Lower leg skin (tissue), 4 donors: ENCODE measurements around the gene PTBP1. TPM values are rescaled to one million over a fixed set of nuclear protein-coding genes. Genes with fewer than 3 reads are reported as not detected.

Experiments
- DNase-seq, 2 donors: peaks; one replicate each; pipeline ENCODE4 v3.0.0-alpha.2; 2019; ENCODE audit warnings: low spot score in 2 of 2
- H3K4me3 ChIP-seq: fragments of 200-600 bp; sonication (generic); 2 replicates; pipeline ENCODE4 v1.5.1; 2017; ENCODE audit warnings: mild to moderate bottlenecking, low read depth; ENCODE audit not compliant: poor library complexity, severe bottlenecking
- POLR2A ChIP-seq, 2 donors: fragments of 450-650 bp; IDR thresholded peaks; one replicate each; pipeline ENCODE4 v1.6.1; 2016 to 2017; ENCODE audit warnings: antibody characterized with exemption in 2 of 2, mild to moderate bottlenecking in 1 of 2, moderate library complexity in 1 of 2
- WGBS, 2 donors: methylation state at CpG; one replicate each; pipeline ENCODE4 v1.1.5; 2018; 5-methylcytosine and 5-hydroxymethylcytosine counted together
- intact Hi-C: fragments of 100-400 bp; cut with DNase I; formaldehyde crosslinking; loops from one replicate; pipeline ENCODE4 v1.15.0; 2023; ENCODE audit warnings: low total_unique reads
- total RNA-seq, 4 donors: library from RNA; depleted of rRNA; stranded (reverse); fragments of >200 nt; gene quantifications; one replicate each; pipeline ENCODE4 v1.1.0, GENCODE V29; 2016
- TF ChIP-seq, protein P1 (sequence below), 3 donors: fragments of 450-650 bp; IDR thresholded peaks; one replicate each; pipeline ENCODE4 v1.5.1; 2016; ENCODE audit warnings: antibody characterized with exemption in 3 of 3, mild to moderate bottlenecking in 3 of 3, moderate library complexity in 2 of 3

The PTBP1 gene
- total RNA-seq, 4 donors from 2014 or later = 167 to 237 (median 205) TPM

DNA sequence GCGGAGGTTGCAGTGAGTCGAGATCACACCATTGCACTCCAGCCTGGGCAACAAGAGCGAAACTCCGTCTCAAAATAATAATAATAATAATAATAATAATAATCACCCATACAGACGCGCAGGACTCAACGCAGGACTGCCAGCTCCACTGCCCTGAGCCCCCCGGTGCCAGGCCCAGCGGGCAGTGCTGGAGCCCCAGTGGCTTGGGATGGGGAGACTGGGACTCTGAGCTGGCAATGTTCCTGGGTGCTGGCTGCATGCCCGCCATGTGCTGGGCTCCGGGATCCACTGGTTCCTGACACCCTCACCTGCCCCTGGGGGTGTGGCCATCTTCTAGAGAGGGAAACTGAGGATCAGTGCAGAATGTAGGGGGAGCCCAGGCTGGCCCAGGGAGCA is 30.1 kb downstream of the PTBP1 start:
- DNase-seq = peak in 1 of 2 donors; percentile 83
- WGBS, 2 donors = 84 to 94% methylated on average over 10 to 11 of the region's 11 CpGs
- TF ChIP-seq POLR2A (IDR thresholded peaks at IDR 0.05) = no peak
- TF ChIP-seq, protein P1, sequence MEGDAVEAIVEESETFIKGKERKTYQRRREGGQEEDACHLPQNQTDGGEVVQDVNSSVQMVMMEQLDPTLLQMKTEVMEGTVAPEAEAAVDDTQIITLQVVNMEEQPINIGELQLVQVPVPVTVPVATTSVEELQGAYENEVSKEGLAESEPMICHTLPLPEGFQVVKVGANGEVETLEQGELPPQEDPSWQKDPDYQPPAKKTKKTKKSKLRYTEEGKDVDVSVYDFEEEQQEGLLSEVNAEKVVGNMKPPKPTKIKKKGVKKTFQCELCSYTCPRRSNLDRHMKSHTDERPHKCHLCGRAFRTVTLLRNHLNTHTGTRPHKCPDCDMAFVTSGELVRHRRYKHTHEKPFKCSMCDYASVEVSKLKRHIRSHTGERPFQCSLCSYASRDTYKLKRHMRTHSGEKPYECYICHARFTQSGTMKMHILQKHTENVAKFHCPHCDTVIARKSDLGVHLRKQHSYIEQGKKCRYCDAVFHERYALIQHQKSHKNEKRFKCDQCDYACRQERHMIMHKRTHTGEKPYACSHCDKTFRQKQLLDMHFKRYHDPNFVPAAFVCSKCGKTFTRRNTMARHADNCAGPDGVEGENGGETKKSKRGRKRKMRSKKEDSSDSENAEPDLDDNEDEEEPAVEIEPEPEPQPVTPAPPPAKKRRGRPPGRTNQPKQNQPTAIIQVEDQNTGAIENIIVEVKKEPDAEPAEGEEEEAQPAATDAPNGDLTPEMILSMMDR (IDR thresholded peaks at IDR 0.05) = no peak
- no peak overlapping the region for H3K4me3 ChIP-seq
- intact Hi-C loops = no loop called here

DNA sequence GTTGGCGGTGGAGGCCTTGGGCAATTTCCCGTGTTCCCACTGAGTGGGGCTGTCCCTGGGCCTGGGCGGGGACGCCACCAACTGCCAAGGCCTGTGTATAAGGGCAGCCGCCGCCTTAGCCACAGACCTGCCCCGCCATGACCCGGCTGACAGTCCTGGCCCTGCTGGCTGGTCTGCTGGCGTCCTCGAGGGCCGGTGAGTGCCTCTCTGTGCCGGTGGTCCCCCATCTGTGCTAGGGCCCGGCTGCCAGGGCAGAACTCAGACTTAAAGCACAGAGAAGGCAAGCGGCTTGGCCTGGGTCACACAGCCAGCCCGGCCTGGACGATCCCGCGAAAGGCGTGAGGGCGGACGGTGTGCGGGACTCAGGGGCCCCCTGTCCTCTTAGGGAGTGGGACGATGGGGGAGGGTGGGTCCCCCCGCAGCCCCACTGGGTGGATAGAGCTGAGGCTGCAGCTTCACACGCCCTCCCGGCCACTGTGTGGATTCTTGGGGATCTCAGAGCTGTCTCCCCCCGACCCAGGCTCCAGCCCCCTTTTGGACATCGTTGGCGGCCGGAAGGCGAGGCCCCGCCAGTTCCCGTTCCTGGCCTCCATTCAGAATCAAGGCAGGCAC is 30.6 kb downstream of the PTBP1 start, which contains the start of gene AZU1:
TSS of gene AZU1 (plus strand) at position 128 of the 612 bp plus-strand sequence. CDS start at position 138, 10 bp downstream.
- DNase-seq = peak in 1 of 2 donors; percentile 39

GRCh38 chr19:829129-829758 is 32.0 kb downstream of the PTBP1 start:
- intact Hi-C loops = no loop called here
- no peak for TF ChIP-seq POLR2A (IDR thresholded peaks at IDR 0.05)
- TF ChIP-seq, protein P1 (IDR thresholded peaks at IDR 0.05) = no peak
- WGBS, 2 donors = 53 to 64% methylated on average over 18 of the region's 18 CpGs
- no peak overlapping the region for H3K4me3 ChIP-seq
- DNase-seq = no peak

More for the DNA sequence above, 30.6 kb downstream of the PTBP1 start, which contains the start of gene AZU1:
- H3K4me3 ChIP-seq = no peak within 1 kb of the TSS
- WGBS, 2 donors = 61 to 75% methylated on average over 11 to 33 of the region's 33 CpGs
- TF ChIP-seq, protein P1 (IDR thresholded peaks at IDR 0.05) = no peak
- TF ChIP-seq POLR2A (IDR thresholded peaks at IDR 0.05) = no peak
- intact Hi-C loops = no loop called here

GRCh38 chr19:831407-832369 is 34.4 kb downstream of the PTBP1 start:
- no peak overlapping the region for H3K4me3 ChIP-seq
- TF ChIP-seq, protein P1 (IDR thresholded peaks at IDR 0.05) = no peak
- TF ChIP-seq POLR2A (IDR thresholded peaks at IDR 0.05) = no peak
- DNase-seq = no peak
- WGBS, 2 donors = 51 to 53% methylated on average over 32 to 37 of the region's 38 CpGs
- intact Hi-C loops = no loop called here

DNA sequence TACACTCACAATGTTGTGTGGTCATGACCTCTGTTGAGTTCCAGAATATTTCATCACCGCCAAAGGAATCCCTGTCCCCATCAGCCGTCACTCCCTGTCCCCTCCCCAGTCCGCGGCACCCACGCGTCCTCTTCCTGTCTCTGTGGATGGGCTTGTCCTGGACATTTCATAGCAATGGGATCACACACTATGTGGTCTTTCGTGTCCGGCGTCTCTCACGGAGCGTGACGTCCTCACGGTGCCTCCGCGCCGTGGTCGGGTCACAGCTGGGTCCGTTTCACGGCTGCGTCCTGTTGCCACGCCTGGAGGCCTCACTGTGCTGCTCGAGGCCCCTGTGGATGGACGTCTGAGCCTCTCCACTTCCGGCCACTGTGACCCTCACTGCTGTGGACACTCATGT is 37.0 kb downstream of the PTBP1 start:
- TF ChIP-seq, protein P1 (IDR thresholded peaks at IDR 0.05) = no peak
- no peak for TF ChIP-seq POLR2A (IDR thresholded peaks at IDR 0.05)
- intact Hi-C loops = no loop called here
- H3K4me3 ChIP-seq = no peak overlapping the region
- WGBS, 2 donors = 71 to 79% methylated on average over 24 of the region's 24 CpGs
- no peak for DNase-seq
